Measurements from ENCODE around the gene ALAS2. TPM values are rescaled to one million over a fixed set of nuclear protein-coding genes. Genes with fewer than 3 reads are reported as not detected.
"Not testable (repeated sequence)": the region's sequence is repeated elsewhere in the genome, so short reads cannot be mapped to it uniquely, and the experiment has no call there.

The ALAS2 gene, protein sequence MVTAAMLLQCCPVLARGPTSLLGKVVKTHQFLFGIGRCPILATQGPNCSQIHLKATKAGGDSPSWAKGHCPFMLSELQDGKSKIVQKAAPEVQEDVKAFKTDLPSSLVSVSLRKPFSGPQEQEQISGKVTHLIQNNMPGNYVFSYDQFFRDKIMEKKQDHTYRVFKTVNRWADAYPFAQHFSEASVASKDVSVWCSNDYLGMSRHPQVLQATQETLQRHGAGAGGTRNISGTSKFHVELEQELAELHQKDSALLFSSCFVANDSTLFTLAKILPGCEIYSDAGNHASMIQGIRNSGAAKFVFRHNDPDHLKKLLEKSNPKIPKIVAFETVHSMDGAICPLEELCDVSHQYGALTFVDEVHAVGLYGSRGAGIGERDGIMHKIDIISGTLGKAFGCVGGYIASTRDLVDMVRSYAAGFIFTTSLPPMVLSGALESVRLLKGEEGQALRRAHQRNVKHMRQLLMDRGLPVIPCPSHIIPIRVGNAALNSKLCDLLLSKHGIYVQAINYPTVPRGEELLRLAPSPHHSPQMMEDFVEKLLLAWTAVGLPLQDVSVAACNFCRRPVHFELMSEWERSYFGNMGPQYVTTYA
- total RNA-seq: not detected
- long read RNA-seq, donor 1: 0 reads
- long read RNA-seq, donor 2: 0 reads

DNA sequence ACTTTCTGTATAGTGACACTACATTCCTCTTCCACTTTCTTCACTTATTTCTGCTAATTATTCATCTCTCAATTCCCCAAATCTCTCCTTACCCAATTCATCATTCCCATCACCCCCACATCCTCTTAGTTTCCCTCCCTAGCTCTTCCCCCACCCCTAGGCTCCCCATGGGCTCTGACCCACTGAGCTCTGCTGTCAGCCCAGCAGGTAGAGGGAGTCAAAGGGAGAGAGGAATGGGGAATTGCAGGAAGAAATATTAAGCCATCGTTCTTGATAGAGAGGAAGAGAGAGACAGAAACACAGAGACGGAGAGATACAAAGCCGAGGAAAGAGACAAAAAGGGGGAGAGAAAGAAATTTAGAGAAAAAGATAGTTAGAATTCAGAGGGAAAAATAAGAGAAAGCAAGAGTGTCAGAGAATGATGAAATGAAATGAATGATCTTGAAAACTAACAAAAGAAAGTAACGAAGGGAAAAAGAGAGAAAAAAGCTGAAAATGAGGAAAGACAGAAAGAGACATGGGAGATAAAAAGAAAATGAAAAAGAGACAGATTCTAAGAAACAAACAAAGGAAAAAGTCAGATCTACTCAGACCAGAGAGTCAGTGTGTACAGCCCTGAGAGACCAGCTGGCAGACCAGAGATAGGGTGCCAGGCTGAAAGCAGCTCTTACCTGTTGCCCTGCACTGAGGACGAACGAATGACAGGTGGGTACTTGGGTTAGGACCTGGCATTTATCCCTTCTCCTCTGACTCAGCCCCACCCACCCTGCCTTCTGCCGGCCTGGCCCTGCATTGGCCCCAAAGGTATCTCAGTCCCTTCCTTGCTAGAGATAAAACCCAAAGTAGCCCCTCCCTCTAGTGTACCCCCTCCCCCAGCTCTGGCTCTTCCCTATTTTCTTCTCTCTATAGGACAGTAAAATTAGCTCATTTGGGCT is at the start of gene ALAS2:
ALAS2 (minus strand) TSS at position 707 of the 935 bp plus-strand sequence. CDS start 4,977 bp downstream, outside the sequence.
- Histone ChIP-seq H3K9me3 (no peaks in the 10 kb centered on the region), H3K4me3 (no peak within 1 kb of the TSS), H3K36me3 (ENCODE audit: low read depth) (no peaks in the 10 kb centered on the region), H3K4me1 (ENCODE audit: low read depth) (no peaks in the 10 kb centered on the region)
- ATAC-seq: no peak
- TF ChIP-seq, protein P1, sequence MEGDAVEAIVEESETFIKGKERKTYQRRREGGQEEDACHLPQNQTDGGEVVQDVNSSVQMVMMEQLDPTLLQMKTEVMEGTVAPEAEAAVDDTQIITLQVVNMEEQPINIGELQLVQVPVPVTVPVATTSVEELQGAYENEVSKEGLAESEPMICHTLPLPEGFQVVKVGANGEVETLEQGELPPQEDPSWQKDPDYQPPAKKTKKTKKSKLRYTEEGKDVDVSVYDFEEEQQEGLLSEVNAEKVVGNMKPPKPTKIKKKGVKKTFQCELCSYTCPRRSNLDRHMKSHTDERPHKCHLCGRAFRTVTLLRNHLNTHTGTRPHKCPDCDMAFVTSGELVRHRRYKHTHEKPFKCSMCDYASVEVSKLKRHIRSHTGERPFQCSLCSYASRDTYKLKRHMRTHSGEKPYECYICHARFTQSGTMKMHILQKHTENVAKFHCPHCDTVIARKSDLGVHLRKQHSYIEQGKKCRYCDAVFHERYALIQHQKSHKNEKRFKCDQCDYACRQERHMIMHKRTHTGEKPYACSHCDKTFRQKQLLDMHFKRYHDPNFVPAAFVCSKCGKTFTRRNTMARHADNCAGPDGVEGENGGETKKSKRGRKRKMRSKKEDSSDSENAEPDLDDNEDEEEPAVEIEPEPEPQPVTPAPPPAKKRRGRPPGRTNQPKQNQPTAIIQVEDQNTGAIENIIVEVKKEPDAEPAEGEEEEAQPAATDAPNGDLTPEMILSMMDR (IDR thresholded peaks at IDR 0.05): no peak
- DNase-seq: no peak
- intact Hi-C loops (cut with DNase I, micrococcal nuclease): no loop called here

DNA sequence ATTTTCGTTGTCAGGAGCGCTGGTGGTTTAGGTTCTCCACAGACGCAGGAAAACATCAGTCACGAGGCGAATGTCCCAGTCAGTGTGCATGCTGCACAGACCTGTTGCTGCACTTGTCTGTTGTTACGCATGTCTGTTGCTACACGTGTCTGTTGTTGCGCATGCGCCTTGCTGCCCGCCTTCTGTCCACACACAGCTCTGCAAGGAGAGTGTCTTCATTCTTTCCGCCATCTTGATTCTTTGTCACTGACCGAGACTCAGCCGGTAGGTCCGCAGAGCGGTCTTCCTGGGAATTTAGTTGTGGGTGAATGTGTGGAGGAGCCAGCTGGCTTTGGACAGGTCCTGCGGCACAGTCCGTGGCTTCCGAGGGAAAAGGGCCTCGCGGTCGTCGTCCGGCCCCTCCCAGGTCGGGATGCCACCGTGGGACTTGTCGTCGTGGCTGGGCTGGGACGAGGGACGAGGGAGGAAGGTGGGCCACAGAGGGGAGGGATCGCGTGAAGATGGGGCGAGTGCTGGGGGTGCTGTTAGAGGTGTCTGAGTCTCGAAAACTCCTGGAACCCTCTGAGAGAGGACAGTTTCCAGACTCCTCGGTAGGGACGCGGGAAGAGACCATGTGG is 44.2 kb upstream of the ALAS2 start, which contains the start of gene PAGE2B:
PAGE2B (plus strand) TSS at position 180 of the 617 bp plus-strand sequence. CDS start 1,012 bp downstream, outside the sequence.
- intact Hi-C loops (cut with DNase I, micrococcal nuclease): loop anchor here in 1 of 2 donors (10.0 kb wide), 1 partner anchor 60 kb away; no protein-coding TSS in a partner anchor
- H3K4me1 ChIP-seq (ENCODE audit: low read depth): no peaks in the 10 kb centered on the region
- TF ChIP-seq, protein P1 (IDR thresholded peaks at IDR 0.05): no peak
- H3K9me3 ChIP-seq: no peaks in the 10 kb centered on the region
- DNase-seq (peak in 1 of 3 donors; percentile 49), ATAC-seq (no peak)
- H3K36me3 ChIP-seq (ENCODE audit: low read depth): no peaks in the 10 kb centered on the region
- no peak within 1 kb of the TSS for H3K4me3 ChIP-seq

DNA sequence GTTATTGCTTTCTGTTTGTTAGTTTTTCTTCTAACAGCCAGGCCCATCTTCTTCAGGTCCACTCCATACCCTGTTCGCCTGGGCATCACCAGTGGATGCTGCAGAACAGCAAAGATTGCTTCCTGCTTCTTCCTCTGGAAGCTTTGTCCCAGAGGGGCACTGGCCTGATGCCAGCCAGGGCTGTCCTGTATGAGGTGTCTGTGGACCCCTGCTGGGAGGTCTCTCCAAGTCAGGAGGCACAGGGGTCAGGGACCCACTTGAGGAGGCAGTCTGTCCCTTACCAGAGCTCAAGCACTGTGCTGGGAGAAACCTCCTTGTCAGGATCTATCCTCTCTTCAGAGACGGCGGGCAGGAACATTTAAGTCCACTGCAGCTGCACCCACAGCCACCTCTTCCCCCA is 41.5 kb upstream of the ALAS2 start:
- H3K9me3 ChIP-seq: no peaks in the 10 kb centered on the region
- intact Hi-C loops (cut with DNase I, micrococcal nuclease): loop anchor here in 1 of 2 donors (10.0 kb wide), 1 partner anchor 57 kb away; no protein-coding TSS in a partner anchor
- no peaks in the 10 kb centered on the region for H3K4me1 ChIP-seq (ENCODE audit: low read depth)
- ATAC-seq: no peak
- TF ChIP-seq, protein P1 (IDR thresholded peaks at IDR 0.05): no peak
- DNase-seq: no peak
- H3K4me3 ChIP-seq: no peak overlapping the region
- no peaks in the 10 kb centered on the region for H3K36me3 ChIP-seq (ENCODE audit: low read depth)

DNA sequence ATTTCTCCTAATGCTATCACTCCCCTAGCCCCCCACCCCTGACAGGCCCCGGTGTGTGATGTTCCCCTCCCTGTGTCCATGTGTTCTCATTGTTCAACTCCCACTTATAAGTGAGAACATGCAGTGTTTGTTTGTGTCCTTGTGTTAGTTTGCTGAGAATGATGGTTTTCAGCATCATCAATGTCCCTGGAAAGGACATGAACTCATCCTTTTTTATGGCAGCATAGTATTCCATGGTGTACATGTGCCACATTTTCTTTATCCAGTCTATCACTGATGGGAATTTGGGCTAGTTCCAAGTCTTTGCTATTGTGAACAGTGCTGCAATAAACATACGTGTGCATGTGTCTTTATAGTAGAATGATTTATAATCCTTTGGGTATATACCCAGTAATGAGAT is 36.4 kb upstream of the ALAS2 start:
- intact Hi-C loops (cut with DNase I, micrococcal nuclease); H3K4me1 ChIP-seq (ENCODE audit: low read depth); H3K36me3 ChIP-seq (ENCODE audit: low read depth); H3K9me3 ChIP-seq; H3K4me3 ChIP-seq; DNase-seq; ATAC-seq: not testable (repeated sequence)

DNA sequence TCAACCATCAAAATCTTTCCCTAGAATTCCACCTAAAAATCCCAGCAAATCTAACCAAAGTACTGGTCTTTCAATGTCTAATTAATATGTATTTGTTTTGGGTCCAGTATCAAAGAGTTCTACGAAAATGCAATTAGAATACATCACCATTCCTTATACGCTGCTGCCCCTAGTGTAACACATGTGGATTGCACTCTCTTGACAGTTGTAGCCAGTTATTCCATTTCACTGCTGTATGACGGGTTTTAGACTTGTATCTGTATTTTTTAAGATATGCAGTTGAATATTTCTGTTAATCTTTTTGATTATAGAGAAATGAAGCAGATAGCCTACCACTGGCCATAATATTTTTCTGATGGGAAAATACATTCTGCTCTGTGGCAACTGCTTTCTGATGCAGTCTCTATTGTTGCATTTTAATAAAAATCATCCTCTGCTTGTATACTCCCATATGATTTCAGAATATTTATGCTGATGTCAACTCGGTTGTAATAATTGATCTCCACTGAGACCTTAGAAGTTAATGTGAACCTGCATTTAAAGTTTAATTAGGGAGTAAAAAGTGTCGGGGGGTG is 27.0 kb upstream of the ALAS2 start:
- Histone ChIP-seq H3K4me3 (no peak overlapping the region), H3K36me3 (ENCODE audit: low read depth) (no peaks in the 10 kb centered on the region), H3K9me3 (no peaks in the 10 kb centered on the region), H3K4me1 (ENCODE audit: low read depth) (no peaks in the 10 kb centered on the region)
- TF ChIP-seq, protein P1 (IDR thresholded peaks at IDR 0.05): peak; percentile 49
- intact Hi-C loops (cut with DNase I, micrococcal nuclease): loop anchor here in 1 of 2 donors (10.0 kb wide), 1 partner anchor 163 kb away; no protein-coding TSS in a partner anchor
- DNase-seq (peak in 1 of 3 donors; percentile 47), ATAC-seq (peak; percentile 75)

Measured in mucosa of descending colon (tissue), 3 donors.